Fibroblast of lung (primary cell): ENCODE results near the gene CFAP410.

Source experiments
- CTCF ChIP-seq, 2 donors: IDR thresholded peaks in 1 of 2; conservative IDR thresholded peaks in 1 of 2; 1 replicate in 1 of 2; 2 replicates in 1 of 2; pipeline ENCODE4 v1.5.1; 2011 to 2012; ENCODE audit warnings: low read length in 2 of 2, control low read depth in 1 of 2, inconsistent platforms in 1 of 2, low read depth in 1 of 2, mild to moderate bottlenecking in 1 of 2
- EZH2 ChIP-seq: IDR thresholded peaks from 2 replicates; pipeline ENCODE4 v1.5.1; 2012; ENCODE audit warnings: low read length, control low read depth, mild to moderate bottlenecking; ENCODE audit errors: missing control alignments

DNA sequence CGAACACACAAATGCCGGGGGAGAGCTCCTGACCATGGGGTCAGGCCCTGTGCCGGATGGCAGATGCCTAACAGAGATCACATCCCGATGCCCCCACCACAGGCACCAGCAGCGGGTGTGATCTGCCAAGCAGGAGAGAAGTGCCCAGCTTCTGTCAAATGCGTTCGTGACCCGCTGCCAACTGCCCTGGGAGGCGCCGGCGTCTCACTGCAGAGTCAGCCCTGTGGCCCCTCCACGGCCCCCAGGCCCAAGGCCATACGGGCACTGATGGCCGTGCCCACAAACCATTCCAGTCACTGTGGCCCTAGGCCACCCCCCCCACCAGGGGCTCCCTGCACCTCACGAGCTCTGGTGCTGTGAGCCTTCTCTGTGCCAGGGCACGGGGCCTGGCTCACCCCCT is 8.0 kb downstream of the CFAP410 start:
- TF ChIP-seq CTCF (conservative IDR thresholded peaks at IDR 0.05 in 1 of 2, IDR thresholded peaks at IDR 0.05 in 1 of 2; ENCODE audit: low read depth in 1 of 2, low read length in 2 of 2) = no peak
- no peak for TF ChIP-seq EZH2
